Stomach smooth muscle (tissue), 2 donors: ENCODE measurements around the gene ZBED4.

Experiments used
- H3K27ac ChIP-seq: one replicate; pipeline ENCODE4 v1.7.0; 2013; ENCODE audit warnings: mild to moderate bottlenecking, low read length, inconsistent platforms
- H3K27me3 ChIP-seq, 2 donors: one replicate each; pipeline ENCODE4 v1.7.0; 2013; ENCODE audit warnings: low read length in 2 of 2; ENCODE audit not compliant: insufficient read depth in 2 of 2, control insufficient read depth in 1 of 2
- H3K36me3 ChIP-seq, 2 donors: one replicate each; pipeline ENCODE4 v1.7.0; 2013; ENCODE audit warnings: low read length in 2 of 2; ENCODE audit not compliant: control insufficient read depth in 2 of 2, insufficient read depth in 2 of 2
- H3K4me1 ChIP-seq: one replicate; pipeline ENCODE4 v1.7.0; 2013; ENCODE audit warnings: low read length; ENCODE audit not compliant: control insufficient read depth, insufficient read depth
- H3K4me3 ChIP-seq, 2 donors: one replicate each; pipeline ENCODE4 v1.7.0; 2013; ENCODE audit warnings: low read length in 2 of 2
- H3K9ac ChIP-seq, 2 donors: one replicate each; pipeline ENCODE4 v1.7.0; 2013; ENCODE audit warnings: low read length in 2 of 2, mild to moderate bottlenecking in 1 of 2
- H3K9me3 ChIP-seq, 2 donors: one replicate each; pipeline ENCODE4 v1.7.0; 2013; ENCODE audit warnings: low read length in 2 of 2; ENCODE audit not compliant: control insufficient read depth in 2 of 2
- donor health status: healthy.
- donor health status: Pancreatic carcinoma.

Gene ZBED4

GRCh38 chr22:49852898-49853894, at the start of gene ZBED4:
ZBED4 (plus strand) TSS chr22:49853844; CDS start chr22:49883663, 29,819 bp downstream.
- H3K27ac ChIP-seq: peak within 1 kb of the TSS; percentile 81
- peaks cover 25% of the 10 kb centered on the region for H3K4me1 ChIP-seq
- H3K9ac ChIP-seq: peak within 1 kb of the TSS; percentile 71 to 82
- peaks cover 12 to 19% of the 10 kb centered on the region in 2 donors for H3K27me3 ChIP-seq
- H3K36me3 ChIP-seq: no peaks in the 10 kb centered on the region
- no peaks in the 10 kb centered on the region for H3K9me3 ChIP-seq
- peak within 1 kb of the TSS; percentile 80 to 83 for H3K4me3 ChIP-seq

DNA sequence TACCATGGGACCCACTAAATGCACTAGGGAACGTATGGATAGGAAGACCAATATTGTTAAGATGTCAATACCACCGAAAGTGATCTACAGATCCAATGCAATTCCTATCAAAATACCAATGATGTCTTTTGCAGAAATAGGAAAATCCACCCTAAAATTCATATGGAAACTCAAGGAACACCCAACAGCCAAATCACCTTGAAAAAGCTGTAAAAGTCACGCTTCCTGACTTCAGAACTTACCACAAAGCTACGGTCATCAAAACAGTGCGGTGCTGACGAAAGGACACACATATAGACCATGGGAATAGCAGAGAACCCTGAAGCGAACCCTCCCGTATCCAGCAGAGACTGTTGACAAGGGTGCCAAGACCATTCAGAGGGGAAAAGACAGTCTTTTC, 46.5 kb upstream of the ZBED4 start:
- no peak overlapping the region for H3K9ac ChIP-seq
- H3K4me3 ChIP-seq: no peak overlapping the region
- peaks cover 7 to 17% of the 10 kb centered on the region in 2 donors for H3K36me3 ChIP-seq
- H3K4me1 ChIP-seq: peaks cover 38% of the 10 kb centered on the region
- H3K9me3 ChIP-seq: no peaks in the 10 kb centered on the region
- H3K27me3 ChIP-seq: no peaks in the 10 kb centered on the region
- no peak overlapping the region for H3K27ac ChIP-seq

- Histone ChIP-seq H3K27me3 (no peaks in the 10 kb centered on the region), H3K36me3 (peaks cover 3 to 15% of the 10 kb centered on the region in 2 donors), H3K9ac (no peak overlapping the region), H3K9me3 (no peaks in the 10 kb centered on the region), H3K4me1 (peaks cover 41% of the 10 kb centered on the region), H3K4me3 (no peak overlapping the region), H3K27ac (no peak overlapping the region)
These were observed 45.6 kb upstream of the ZBED4 start for GRCh38 chr22:49807780-49808708.

GRCh38 chr22:49810363-49811019, 43.2 kb upstream of the ZBED4 start:
- Histone ChIP-seq H3K9me3 (no peaks in the 10 kb centered on the region), H3K4me1 (peaks cover 38% of the 10 kb centered on the region), H3K4me3 (peak overlapping the region in 1 of 2 donors; percentile 34), H3K27ac (no peak overlapping the region), H3K9ac (no peak overlapping the region), H3K27me3 (no peaks in the 10 kb centered on the region), H3K36me3 (peaks cover 0 to 12% of the 10 kb centered on the region in 2 donors)

DNA sequence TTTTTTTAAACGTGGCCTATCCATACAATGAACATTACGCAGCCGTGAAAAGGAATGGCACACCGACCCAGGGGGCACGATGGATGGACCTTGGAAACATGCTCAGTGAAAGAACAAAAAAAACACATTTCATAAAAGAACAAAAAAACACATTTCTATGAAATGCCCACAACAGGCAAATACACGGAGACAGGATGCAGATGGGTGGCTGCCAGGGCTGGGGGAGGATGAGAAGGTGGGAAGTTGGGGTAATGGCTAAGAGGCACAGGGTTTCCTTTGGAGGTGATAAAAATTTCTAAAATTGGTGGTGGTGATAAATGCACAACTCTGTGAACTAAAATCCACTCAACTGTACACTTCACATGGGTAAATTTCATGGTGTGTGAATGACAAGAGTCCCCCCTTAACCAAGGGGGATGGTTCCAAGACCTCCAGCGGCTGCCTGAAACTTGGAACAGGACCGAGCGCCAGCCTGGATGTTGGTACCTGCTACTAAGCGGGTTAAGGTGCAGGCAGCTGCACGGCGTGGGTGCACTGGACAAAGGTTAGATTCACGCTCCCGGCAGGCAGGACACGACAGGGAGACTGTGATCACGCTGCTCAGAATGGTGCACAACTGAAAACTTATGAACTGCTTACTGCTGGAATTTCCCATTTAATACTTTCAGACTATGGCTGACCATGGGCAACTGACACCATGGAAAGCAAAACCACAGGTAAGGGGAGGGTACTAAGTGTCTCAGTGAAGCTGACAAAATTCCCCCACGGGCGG, 42.4 kb upstream of the ZBED4 start:
- no peak overlapping the region for H3K27ac ChIP-seq
- H3K4me1 ChIP-seq: peaks cover 44% of the 10 kb centered on the region
- no peaks in the 10 kb centered on the region for H3K27me3 ChIP-seq
- peaks cover 0 to 13% of the 10 kb centered on the region in 2 donors for H3K36me3 ChIP-seq
- H3K9ac ChIP-seq: no peak overlapping the region
- no peaks in the 10 kb centered on the region for H3K9me3 ChIP-seq
- H3K4me3 ChIP-seq: peak overlapping the region in 1 of 2 donors; percentile 34

DNA sequence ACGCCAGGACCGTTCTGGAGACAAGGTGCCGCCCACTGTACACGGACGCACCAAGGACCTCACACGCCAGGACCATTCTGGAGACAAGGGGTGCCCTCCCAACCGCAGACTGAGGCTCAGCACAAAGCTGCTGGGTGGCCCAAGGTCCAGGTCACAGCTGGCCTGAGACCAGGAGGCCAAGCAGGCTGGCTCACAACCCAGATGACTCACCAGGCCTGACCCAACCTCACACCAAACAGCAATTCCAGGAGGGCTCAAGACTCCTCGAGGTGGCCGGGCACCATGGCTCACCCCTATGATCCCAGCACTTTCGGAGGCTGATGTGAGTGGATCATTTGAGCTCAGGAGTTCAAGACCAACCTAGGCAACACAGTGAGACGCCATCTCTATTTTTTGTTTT, 40.8 kb upstream of the ZBED4 start:
- no peaks in the 10 kb centered on the region for H3K9me3 ChIP-seq
- peaks cover 60% of the 10 kb centered on the region for H3K4me1 ChIP-seq
- peaks cover 3 to 15% of the 10 kb centered on the region in 2 donors for H3K36me3 ChIP-seq
- no peaks in the 10 kb centered on the region for H3K27me3 ChIP-seq
- H3K9ac ChIP-seq: no peak overlapping the region
- H3K27ac ChIP-seq: no peak overlapping the region
- no peak overlapping the region for H3K4me3 ChIP-seq

- no peaks in the 10 kb centered on the region for H3K9me3 ChIP-seq
- H3K4me3 ChIP-seq: no peak overlapping the region
- H3K9ac ChIP-seq: no peak overlapping the region
- H3K4me1 ChIP-seq: peaks cover 58% of the 10 kb centered on the region
- H3K27ac ChIP-seq: no peak overlapping the region
- H3K27me3 ChIP-seq: no peaks in the 10 kb centered on the region
- peaks cover 7 to 19% of the 10 kb centered on the region in 2 donors for H3K36me3 ChIP-seq
These were observed 39.4 kb upstream of the ZBED4 start for GRCh38 chr22:49814164-49814686.

- Histone ChIP-seq H3K27ac (no peak overlapping the region), H3K9ac (no peak overlapping the region), H3K27me3 (no peaks in the 10 kb centered on the region), H3K4me3 (no peak overlapping the region), H3K36me3 (peaks cover 7 to 19% of the 10 kb centered on the region in 2 donors), H3K9me3 (no peaks in the 10 kb centered on the region), H3K4me1 (peaks cover 58% of the 10 kb centered on the region)
These were observed 38.8 kb upstream of the ZBED4 start for GRCh38 chr22:49814856-49815255.

DNA sequence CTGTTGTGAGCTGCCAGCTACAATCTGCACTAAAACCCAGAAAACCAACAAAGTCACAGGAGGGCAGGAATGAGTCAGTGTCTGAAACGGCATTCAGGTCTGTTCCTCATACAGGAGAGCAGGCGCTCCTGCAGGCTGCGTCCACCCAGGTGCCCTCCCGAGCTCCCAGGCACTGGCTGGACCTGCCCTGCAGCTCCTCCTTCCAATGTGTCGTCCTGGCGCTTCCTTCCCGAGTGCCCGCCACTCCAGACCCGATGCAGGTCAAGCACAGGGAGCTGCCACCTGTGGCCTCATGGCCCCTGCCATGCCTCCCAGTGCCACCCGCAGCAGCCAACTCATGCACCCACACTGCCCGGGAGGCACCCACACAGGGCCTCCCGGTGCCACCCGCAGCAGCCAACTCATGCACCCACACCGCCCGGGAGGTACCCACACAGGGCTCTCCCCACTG, 38.0 kb upstream of the ZBED4 start:
- Histone ChIP-seq H3K4me3 (peak overlapping the region in 1 of 2 donors; percentile 35), H3K36me3 (peaks cover 14 to 24% of the 10 kb centered on the region in 2 donors), H3K4me1 (peaks cover 59% of the 10 kb centered on the region), H3K27me3 (no peaks in the 10 kb centered on the region), H3K9me3 (no peaks in the 10 kb centered on the region), H3K9ac (no peak overlapping the region), H3K27ac (no peak overlapping the region)
